SW 1271 (cell line): ENCODE data around the gene PRKD2.
"Not testable (repeated sequence)": the region's sequence is repeated elsewhere in the genome, so short reads cannot be mapped to it uniquely, and the experiment has no call there.

Source experiments
- DNase-seq, 2 experiments: peaks; one replicate each; lab custom pipeline; 2025; lab: John Stamatoyannopoulos, UW

The PRKD2 gene

GRCh38 chr19:46631481-46631880 is 85.4 kb downstream of the PRKD2 start:
- no peak for DNase-seq

DNA sequence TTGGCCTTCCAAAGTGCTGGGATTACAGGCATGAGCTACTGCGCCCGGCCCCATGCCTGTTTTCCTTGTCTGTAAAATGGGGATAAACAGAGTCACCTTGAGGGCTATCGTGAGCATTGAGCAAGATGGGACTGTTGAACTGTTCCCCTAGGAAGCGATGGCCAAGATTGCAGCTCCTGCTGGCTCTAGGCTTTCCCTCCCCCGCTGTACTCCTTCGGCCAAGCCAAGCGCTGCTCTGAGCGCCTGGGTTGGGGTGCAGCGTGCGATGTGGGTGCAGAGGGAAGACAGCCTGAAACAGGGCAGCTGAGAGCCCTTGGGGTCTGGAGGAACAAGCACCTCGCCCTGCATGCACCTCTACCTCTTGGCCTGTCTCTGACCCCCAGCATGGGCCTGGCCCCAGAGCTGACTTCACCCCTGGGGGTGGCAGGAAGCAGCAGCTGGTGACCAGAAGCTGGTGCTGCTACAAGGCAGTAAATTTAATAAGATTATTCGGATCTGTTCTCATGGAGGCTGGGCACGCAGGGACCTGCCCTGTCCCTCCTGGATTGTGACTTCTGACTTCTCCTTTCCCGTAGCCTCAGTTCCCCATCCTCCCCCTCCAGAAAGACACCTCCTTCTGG is 86.2 kb downstream of the PRKD2 start:
- no peak for DNase-seq

- no peak for DNase-seq
Measured at GRCh38 chr19:46629546-46630025, 87.3 kb downstream of the PRKD2 start.

- DNase-seq = not testable (repeated sequence)
Measured at GRCh38 chr19:46628970-46629369, 87.9 kb downstream of the PRKD2 start.

DNA sequence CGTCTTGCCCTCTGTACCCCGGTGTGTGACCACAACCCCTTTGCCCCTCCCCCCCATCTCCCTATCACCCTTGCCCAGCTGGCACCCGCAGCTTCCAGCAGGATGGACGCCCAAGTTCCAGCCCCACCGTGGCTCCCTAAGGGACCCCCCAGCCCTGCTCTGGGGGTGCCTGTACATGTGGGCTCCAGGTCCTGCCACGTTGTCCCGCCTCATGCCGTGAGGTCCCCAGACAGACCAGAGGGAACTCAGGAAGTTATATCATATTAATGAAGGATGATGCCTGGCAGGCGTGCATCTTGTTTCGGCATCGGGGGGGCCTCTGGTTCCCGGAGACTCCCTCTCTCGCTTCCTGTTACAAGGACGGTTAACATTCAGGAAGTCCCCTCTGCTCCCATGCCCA is 90.5 kb downstream of the PRKD2 start:
- no peak for DNase-seq

GRCh38 chr19:46625731-46626130 is 91.2 kb downstream of the PRKD2 start:
- no peak for DNase-seq

DNA sequence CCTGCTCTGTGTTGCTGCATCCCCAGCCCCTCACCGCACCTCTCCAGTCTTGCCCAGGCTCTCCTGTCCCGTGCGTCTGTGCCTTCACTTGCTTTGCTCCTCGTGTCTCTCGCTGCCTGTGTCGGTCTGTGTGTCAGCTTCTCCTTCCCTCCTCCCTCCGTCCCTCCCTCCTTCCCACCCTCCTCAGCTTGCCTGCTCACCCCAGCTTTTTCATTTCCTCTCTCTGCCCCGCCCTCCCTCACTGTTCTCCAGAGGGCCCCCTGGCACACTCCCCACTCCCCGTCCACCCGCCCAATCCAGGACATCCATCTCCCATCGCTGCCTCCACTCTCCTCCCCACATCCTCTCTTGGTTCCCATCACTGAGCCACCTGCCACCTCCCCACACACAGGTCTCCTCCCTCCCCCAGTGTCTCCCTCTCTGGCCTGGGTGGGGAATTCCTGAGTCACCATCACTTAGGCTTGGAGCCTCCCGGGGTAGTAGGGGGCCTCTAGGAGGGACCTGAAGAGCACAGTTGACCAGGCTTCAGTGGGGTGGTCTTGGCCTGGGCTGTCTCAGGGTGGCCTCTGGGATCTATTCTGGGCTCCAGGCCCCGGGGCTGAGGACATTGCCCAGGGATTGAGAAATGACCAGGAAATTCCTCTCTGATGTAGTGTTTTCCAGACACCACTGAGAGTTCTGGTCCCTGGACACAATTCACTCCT is 91.8 kb downstream of the PRKD2 start, which contains the start of gene PTGIR:
PTGIR (minus strand) TSS at position 132 of the 704 bp plus-strand sequence. CDS start 864 bp downstream, outside the sequence.
- peak in 1 of 2 experiments; percentile 26 for DNase-seq
